Hair follicle dermal papilla cell (primary cell): ENCODE results near the gene R3HDM1. TPM values are rescaled to one million over a fixed set of nuclear protein-coding genes. Genes with fewer than 3 reads are reported as not detected.

Experiments used
- small RNA-seq: library from RNA; depleted of rRNA; stranded (forward); fragments of <200 nt; gene quantifications from one replicate; pipeline ENCODE3, GENCODE V24; 2012
- total RNA-seq: library from RNA; depleted of rRNA; stranded (reverse); fragments of >200 nt; gene quantifications from 2 replicates; pipeline ENCODE4 v1.2.3, GENCODE V29; 2012

R3HDM1 gene
- total RNA-seq: 10.4 and 11.5 TPM in 2 replicates

GRCh38 chr2:135531231-135532197, at the start of gene R3HDM1:
R3HDM1 (plus strand) TSS chr2:135531484; CDS start chr2:135604846, 73,362 bp downstream.

DNA sequence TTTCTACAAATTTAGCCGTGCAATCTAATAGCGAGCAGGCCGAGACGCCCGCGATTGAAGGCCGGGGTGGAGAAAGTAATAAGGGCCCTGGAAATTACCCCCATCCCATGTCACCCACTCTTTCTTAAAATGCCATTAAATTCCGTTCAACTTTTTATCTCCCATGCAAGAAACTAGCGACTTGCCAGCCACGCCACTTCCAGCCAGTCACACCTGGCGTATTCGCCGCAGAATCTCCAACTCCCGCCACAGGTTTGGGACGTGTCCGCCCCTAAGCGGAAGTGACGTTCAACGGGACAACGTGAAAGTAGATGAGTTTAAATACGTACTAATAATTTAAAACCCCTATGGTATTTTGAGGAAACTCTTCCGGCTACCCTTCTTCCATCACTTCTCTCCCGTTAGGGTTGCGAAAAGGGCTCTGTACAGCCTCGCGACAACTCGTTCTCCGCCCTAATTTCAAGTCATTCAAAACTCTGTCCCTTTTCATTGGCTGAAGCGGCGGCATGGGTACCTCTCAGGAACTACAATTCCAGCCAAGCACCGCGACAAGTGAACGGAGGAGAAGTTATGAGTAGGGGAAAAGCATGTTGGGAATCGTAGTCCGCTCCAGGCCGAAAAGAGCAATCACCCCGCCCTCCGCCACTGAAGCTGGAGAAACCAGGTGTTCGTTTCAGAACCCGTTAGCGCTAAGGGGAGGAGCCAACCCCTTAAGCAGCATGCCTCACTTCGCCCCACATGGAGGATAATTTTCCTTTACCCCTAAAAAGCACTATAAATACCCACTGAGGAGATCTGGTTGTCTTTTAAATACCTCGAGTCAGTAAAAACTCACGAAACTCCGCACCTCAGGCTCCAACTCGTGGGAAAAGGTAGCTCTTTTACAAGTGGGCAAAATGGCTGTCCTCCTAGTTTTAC, 712 bp upstream of the R3HDM1 start, which contains the start of gene ZRANB3:
Gene ZRANB3 (minus strand): TSS at position 906 of the 918 bp plus-strand sequence.

DNA sequence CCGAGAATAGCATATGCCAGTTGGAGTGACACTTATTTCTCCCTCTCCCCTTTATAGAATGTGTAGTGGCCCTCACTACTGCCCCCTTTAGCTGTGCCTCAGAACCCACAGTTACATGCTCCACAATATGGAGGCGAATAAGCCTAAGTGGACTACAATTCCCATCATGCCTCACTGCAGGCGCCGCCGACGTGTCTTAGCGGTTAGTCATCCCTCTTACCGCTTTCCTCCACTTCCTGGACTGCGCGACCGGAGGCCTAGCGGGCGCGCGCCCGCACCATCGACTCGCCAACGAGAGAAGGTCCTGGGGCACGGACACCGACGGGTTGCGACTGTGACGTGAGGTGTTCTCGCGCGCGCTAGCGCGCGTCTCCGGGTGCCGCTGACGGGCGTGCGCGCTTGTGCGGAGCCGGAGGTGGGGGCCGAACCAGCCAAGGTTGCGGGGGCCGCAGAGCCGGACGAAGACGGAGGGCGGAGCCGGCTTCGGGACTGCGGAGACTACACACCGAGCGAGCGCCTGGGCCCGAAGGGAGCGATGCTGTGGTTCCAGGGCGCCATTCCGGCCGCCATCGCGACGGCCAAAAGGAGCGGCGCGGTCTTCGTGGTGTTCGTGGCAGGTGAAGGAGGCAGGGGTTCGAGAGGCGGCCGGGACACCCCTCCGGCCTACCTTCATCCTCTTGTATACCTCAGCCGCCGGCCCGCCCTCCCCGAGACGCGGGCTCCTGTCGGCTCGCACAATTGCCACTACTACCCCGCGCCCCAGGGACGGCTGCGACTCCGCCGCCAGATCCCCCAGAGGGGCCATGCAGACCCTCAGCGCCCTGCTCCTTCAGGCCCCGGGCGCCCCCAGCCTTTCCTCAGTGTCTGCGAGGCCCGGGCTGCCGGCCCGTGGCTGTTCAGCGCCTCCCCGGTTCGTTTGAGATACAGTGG, 210.4 kb downstream of the R3HDM1 start, which contains the start of gene UBXN4:
Gene UBXN4 (plus strand): TSS at position 461 of the 930 bp plus-strand sequence. CDS start 75 bp downstream, at position 536.

Small RNA genes lying within 50 kb of the gene (small RNA-seq; reads per million reads assigned to genes)
- gene MIR128-1: 29.7 reads per million, percentile 96 among the genes with 10 or more reads in this experiment
- not detected for gene RNU6-512P

Other genes starting within 250 kb of the R3HDM1 start
- 6.6 and 8.3 TPM in 2 replicates for gene ZRANB3, start 266 bp upstream of the R3HDM1 start, total RNA-seq
- gene UBXN4, start 210.4 kb downstream of the R3HDM1 start, total RNA-seq: 67.6 and 81.3 TPM in 2 replicates